WTC11 (cell line): Measurements from ENCODE around the gene DYNC2LI1. TPM values are rescaled to one million over a fixed set of nuclear protein-coding genes. Genes with fewer than 3 reads are reported as not detected.

Experiments
- ATAC-seq: fragments of 200-7000 bp; cut with Tn5 transposase; 2 replicates; pipeline ENCODE4 v1.10.0; 2021; ENCODE audit warnings: mild to moderate bottlenecking, moderate library complexity
- CTCF ChIA-PET: fragments of 300-600 bp; sonication (Branson Sonifier 250); formaldehyde crosslinking; loops from one replicate; lab custom pipeline; 2021; ENCODE audit warnings: antibody characterized with exemption; lab: Charles Lee
- POLR2A ChIA-PET: fragments of 350-600 bp; sonication (Branson Sonifier 250); formaldehyde crosslinking; loops from one replicate; lab custom pipeline; 2021; ENCODE audit warnings: antibody characterized with exemption; lab: Charles Lee
- DNase-seq: peaks from one replicate; pipeline ENCODE4 v3.0.0; 2021; ENCODE audit warnings: low spot score
- H3K27ac Mint-ChIP-seq: 2 replicates; pipeline ENCODE4 v1.8.0; 2021; ENCODE audit warnings: mixed read lengths
- H3K27me3 Mint-ChIP-seq: 2 replicates; pipeline ENCODE4 v1.8.0; 2021; ENCODE audit warnings: low read depth, mild to moderate bottlenecking, moderate library complexity, mixed read lengths
- H3K36me3 Mint-ChIP-seq: 2 replicates; pipeline ENCODE4 v1.8.0; 2021; ENCODE audit warnings: mixed read lengths
- H3K4me1 Mint-ChIP-seq: 2 replicates; pipeline ENCODE4 v1.8.0; 2022; ENCODE audit warnings: mixed read lengths
- H3K4me3 Mint-ChIP-seq: 2 replicates; pipeline ENCODE4 v1.8.0; 2021; ENCODE audit warnings: mild to moderate bottlenecking, moderate library complexity, mixed read lengths
- H3K9me3 Mint-ChIP-seq: 2 replicates; pipeline ENCODE4 v1.8.0; 2021; ENCODE audit warnings: mixed read lengths
- CREB1 ChIP-seq: sonication (generic); formaldehyde crosslinking; IDR thresholded peaks from 2 replicates; pipeline ENCODE4 v1.8.0; 2023; ENCODE audit warnings: mild to moderate bottlenecking, missing genetic modification reagents
- CREM ChIP-seq: sonication (generic); formaldehyde crosslinking; IDR thresholded peaks from 2 replicates; pipeline ENCODE4 v1.8.1; 2022; ENCODE audit warnings: mild to moderate bottlenecking, missing genetic modification reagents, moderate library complexity
- CTCF ChIP-seq: fragments of 200-600 bp; IDR thresholded peaks from 2 replicates; pipeline ENCODE4 v1.8.0; 2022; ENCODE audit warnings: antibody characterized with exemption
- E2F4 ChIP-seq: sonication (generic); formaldehyde crosslinking; IDR thresholded peaks from 2 replicates; pipeline ENCODE4 v1.8.1; 2022; ENCODE audit warnings: low read depth, mild to moderate bottlenecking, moderate library complexity, missing genetic modification reagents, borderline replicate concordance
- FOXJ3 ChIP-seq: sonication (generic); formaldehyde crosslinking; IDR thresholded peaks from 2 replicates; pipeline ENCODE4 v1.9.0; 2021; ENCODE audit warnings: missing genetic modification reagents, mild to moderate bottlenecking, borderline replicate concordance
- GRHL2 ChIP-seq: fragments of 250-450 bp; sonication (Bioruptor Pico); IDR thresholded peaks from 2 replicates; pipeline ENCODE4 v1.8.0; 2022; ENCODE audit warnings: mild to moderate bottlenecking, moderate library complexity; ENCODE audit not compliant: insufficient replicate concordance, severe bottlenecking
- HMGA2 ChIP-seq: fragments of 250-450 bp; sonication (Bioruptor Pico); IDR thresholded peaks from 2 replicates; pipeline ENCODE4 v1.4.0; 2021; ENCODE audit warnings: mild to moderate bottlenecking, moderate library complexity
- IRF2 ChIP-seq: sonication (generic); formaldehyde crosslinking; IDR thresholded peaks from 2 replicates; pipeline ENCODE4 v1.8.0; 2022; ENCODE audit warnings: low read depth, missing genetic modification reagents, borderline replicate concordance
- MXD4 ChIP-seq: fragments of 250-450 bp; sonication (Bioruptor Pico); IDR thresholded peaks from 2 replicates; pipeline ENCODE4 v1.8.0; 2021; ENCODE audit warnings: mild to moderate bottlenecking, moderate library complexity, borderline replicate concordance
- NFYB ChIP-seq: sonication (generic); formaldehyde crosslinking; conservative IDR thresholded peaks from 2 replicates; pipeline ENCODE4 v1.8.0; 2022; ENCODE audit warnings: low read depth, missing genetic modification reagents
- NR2C2 ChIP-seq: sonication (generic); formaldehyde crosslinking; IDR thresholded peaks from 2 replicates; pipeline ENCODE4 v1.8.0; 2022; ENCODE audit warnings: mild to moderate bottlenecking, missing genetic modification reagents
- PRRX2 ChIP-seq: fragments of 250-450 bp; sonication (Bioruptor Pico); IDR thresholded peaks from 2 replicates; pipeline ENCODE4 v1.8.0; 2021; ENCODE audit warnings: mild to moderate bottlenecking
- SMAD4 ChIP-seq: sonication (generic); formaldehyde crosslinking; IDR thresholded peaks from 2 replicates; pipeline ENCODE4 v1.8.0; 2022; ENCODE audit warnings: mild to moderate bottlenecking, missing genetic modification reagents
- SOX15 ChIP-seq: fragments of 250-450 bp; sonication (Bioruptor Pico); IDR thresholded peaks from 2 replicates; pipeline ENCODE4 v1.9.0; 2021; ENCODE audit warnings: mild to moderate bottlenecking
- SP1 ChIP-seq: sonication (generic); formaldehyde crosslinking; conservative IDR thresholded peaks from 2 replicates; pipeline ENCODE4 v1.8.1; 2022; ENCODE audit warnings: missing genetic modification reagents
- TEAD4 ChIP-seq: sonication (generic); formaldehyde crosslinking; IDR thresholded peaks from 2 replicates; pipeline ENCODE4 v1.8.0; 2022; ENCODE audit warnings: mild to moderate bottlenecking, missing genetic modification reagents
- ZNF121 ChIP-seq: sonication (generic); formaldehyde crosslinking; IDR thresholded peaks from 2 replicates; pipeline ENCODE4 v1.8.0; 2023; ENCODE audit warnings: missing genetic modification reagents
- ZNF425 ChIP-seq: fragments of 250-450 bp; sonication (Bioruptor Pico); conservative IDR thresholded peaks from 2 replicates; pipeline ENCODE4 v1.9.0; 2021; ENCODE audit warnings: mild to moderate bottlenecking
- total RNA-seq: library from RNA; stranded (reverse); gene quantifications from 3 replicates; pipeline ENCODE4 v1.2.3, GENCODE V29; 2021
- TF ChIP-seq, protein P1 (sequence below): sonication (generic); formaldehyde crosslinking; IDR thresholded peaks from 2 replicates; pipeline ENCODE4 v1.8.1; 2022; ENCODE audit warnings: mild to moderate bottlenecking, moderate library complexity, missing genetic modification reagents
- TF ChIP-seq, protein P2 (sequence below): sonication (generic); formaldehyde crosslinking; IDR thresholded peaks from 2 replicates; pipeline ENCODE4 v1.8.0; 2022; ENCODE audit warnings: mild to moderate bottlenecking, missing genetic modification reagents

The DYNC2LI1 gene
- total RNA-seq, 1 experiment from 2014 or later = 7.0 TPM

DNA sequence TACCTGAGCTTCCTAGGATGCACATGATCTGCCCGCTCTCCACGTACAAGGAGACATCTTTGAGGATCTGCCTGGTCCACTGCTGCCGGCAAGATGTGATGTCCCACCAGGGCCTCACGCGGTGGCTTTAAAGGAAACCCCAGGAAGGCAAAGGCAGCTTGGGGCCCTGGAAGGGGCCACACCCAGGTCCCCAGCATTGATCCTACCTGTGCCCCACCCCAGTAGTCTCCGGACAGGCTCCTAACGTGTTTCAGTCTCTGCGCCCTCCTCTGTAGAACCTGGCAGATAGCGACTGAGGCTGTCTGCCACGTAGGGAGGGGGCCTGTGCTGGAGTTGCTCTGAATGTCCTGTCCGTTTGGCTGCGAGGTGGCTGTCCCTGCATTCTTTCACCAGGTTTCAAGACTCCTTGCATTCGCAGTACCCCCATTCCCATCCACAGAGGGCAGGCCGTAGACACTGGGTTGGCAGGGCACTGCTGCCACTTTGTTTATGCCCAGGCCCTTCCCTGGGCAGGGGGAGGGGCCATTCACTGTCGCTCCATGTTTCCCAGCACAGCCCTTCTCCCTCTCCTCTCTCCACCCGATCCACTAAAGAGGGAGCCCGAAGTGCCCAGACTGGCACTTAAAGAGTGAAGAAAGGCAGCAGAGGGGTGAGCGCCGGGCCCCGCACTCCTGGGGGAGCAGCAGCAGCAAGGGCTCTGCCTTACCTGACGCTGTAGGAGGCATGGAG, 64.2 kb downstream of the DYNC2LI1 start:
- Mint-ChIP-seq H3K4me1 (peaks cover 8% of the 10 kb centered on the region), H3K27me3 (no peaks in the 10 kb centered on the region), H3K36me3 (no peaks in the 10 kb centered on the region), H3K27ac (no peak overlapping the region), H3K4me3 (no peak overlapping the region), H3K9me3 (no peaks in the 10 kb centered on the region)
- no peak for ATAC-seq
- DNase-seq = no peak
- ChIA-PET CTCF (no interaction called here), POLR2A (no interaction called here)
- TF ChIP-seq SMAD4 (no peak), CREM (CRISPR knock-in tag) (no peak), E2F4 (CRISPR knock-in tag) (no peak), IRF2 (CRISPR knock-in tag) (no peak), SP1 (CRISPR knock-in tag) (no peak), MXD4 (no peak), NR2C2 (CRISPR knock-in tag) (no peak), NFYB (no peak), PRRX2 (CRISPR knock-in tag) (no peak), CTCF (no peak), CREB1 (CRISPR knock-in tag) (no peak), ZNF425 (CRISPR knock-in tag) (no peak), TEAD4 (no peak), HMGA2 (CRISPR knock-in tag) (no peak), SOX15 (no peak), GRHL2 (CRISPR knock-in tag) (no peak), ZNF121 (CRISPR knock-in tag) (no peak), FOXJ3 (CRISPR knock-in tag) (no peak)
- TF ChIP-seq, protein P1, sequence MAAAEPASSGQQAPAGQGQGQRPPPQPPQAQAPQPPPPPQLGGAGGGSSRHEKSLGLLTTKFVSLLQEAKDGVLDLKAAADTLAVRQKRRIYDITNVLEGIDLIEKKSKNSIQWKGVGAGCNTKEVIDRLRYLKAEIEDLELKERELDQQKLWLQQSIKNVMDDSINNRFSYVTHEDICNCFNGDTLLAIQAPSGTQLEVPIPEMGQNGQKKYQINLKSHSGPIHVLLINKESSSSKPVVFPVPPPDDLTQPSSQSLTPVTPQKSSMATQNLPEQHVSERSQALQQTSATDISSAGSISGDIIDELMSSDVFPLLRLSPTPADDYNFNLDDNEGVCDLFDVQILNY (CRISPR knock-in tag) = no peak
- TF ChIP-seq, protein P2, sequence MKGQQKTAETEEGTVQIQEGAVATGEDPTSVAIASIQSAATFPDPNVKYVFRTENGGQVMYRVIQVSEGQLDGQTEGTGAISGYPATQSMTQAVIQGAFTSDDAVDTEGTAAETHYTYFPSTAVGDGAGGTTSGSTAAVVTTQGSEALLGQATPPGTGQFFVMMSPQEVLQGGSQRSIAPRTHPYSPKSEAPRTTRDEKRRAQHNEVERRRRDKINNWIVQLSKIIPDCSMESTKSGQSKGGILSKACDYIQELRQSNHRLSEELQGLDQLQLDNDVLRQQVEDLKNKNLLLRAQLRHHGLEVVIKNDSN (CRISPR knock-in tag) = no peak
